OCI-LY7 (cell line): ENCODE measurements around the gene PVALEF. TPM values are rescaled to one million over a fixed set of nuclear protein-coding genes. Genes with fewer than 3 reads are reported as not detected.

Source experiments
- BruUV-seq: library from RNA; stranded (reverse); fragments of 400-500 nt; replicated peaks from 2 replicates; lab custom pipeline; 2021; lab: Mats Ljungman, UMichigan
- CTCF ChIA-PET: fragments of 300-600 bp; sonication (Branson Sonifier 250); formaldehyde crosslinking; loops from one replicate; lab custom pipeline; 2022; ENCODE audit warnings: antibody characterized with exemption; ENCODE audit not compliant: unreplicated experiment; lab: Charles Lee
- POLR2A ChIA-PET: fragments of 300-600 bp; sonication (Branson Sonifier 250); formaldehyde crosslinking; loops from one replicate; lab custom pipeline; 2022; ENCODE audit warnings: antibody characterized with exemption; lab: Charles Lee
- DNase-seq: peaks from one replicate; pipeline ENCODE4 v3.0.0-alpha.2; 2015; ENCODE audit warnings: low spot score
- H2AFZ ChIP-seq: fragments of 200-600 bp; sonication (generic), shearing (Covaris generic); 2 replicates; pipeline ENCODE4 v1.6.1; 2014; ENCODE audit warnings: mild to moderate bottlenecking, antibody characterized with exemption, low read length, moderate library complexity
- H3K27ac ChIP-seq: fragments of 200-600 bp; sonication (generic); 2 replicates; pipeline ENCODE4 v1.5.1; 2014; ENCODE audit warnings: mixed run types, low read depth, mild to moderate bottlenecking, moderate library complexity, low read length, inconsistent platforms; ENCODE audit not compliant: poor library complexity, severe bottlenecking
- H3K36me3 ChIP-seq: fragments of 200-600 bp; sonication (generic); 2 replicates; pipeline ENCODE4 v1.6.1; 2014; ENCODE audit warnings: mild to moderate bottlenecking, antibody characterized with exemption, low read length, moderate library complexity, mixed read lengths; ENCODE audit not compliant: insufficient read depth
- H3K4me1 ChIP-seq: fragments of 200-600 bp; sonication (generic); 2 replicates; pipeline ENCODE4 v1.5.1; 2014; ENCODE audit warnings: mild to moderate bottlenecking, low read length; ENCODE audit not compliant: insufficient read depth, poor library complexity, severe bottlenecking
- H3K4me2 ChIP-seq: fragments of 200-600 bp; sonication (generic); 2 replicates; pipeline ENCODE4 v1.6.1; 2014; ENCODE audit warnings: mild to moderate bottlenecking, low read length
- H3K4me3 ChIP-seq: fragments of 200-600 bp; sonication (generic); 2 replicates; pipeline ENCODE4 v1.5.1; 2014; ENCODE audit warnings: mild to moderate bottlenecking, low read depth, low read length; ENCODE audit not compliant: poor library complexity, severe bottlenecking
- H3K79me2 ChIP-seq: fragments of 200-600 bp; sonication (generic); 2 replicates; pipeline ENCODE4 v1.6.1; 2016; ENCODE audit warnings: low read depth, mild to moderate bottlenecking, low read length, moderate library complexity, mixed read lengths; ENCODE audit not compliant: insufficient read depth
- H3K9me2 ChIP-seq: fragments of 200-600 bp; sonication (generic); 2 replicates; pipeline ENCODE4 v1.6.1; 2016; ENCODE audit warnings: mild to moderate bottlenecking, low read length, mixed read lengths; ENCODE audit not compliant: insufficient read depth
- H3K9me3 ChIP-seq: fragments of 200-600 bp; sonication (generic); 2 replicates; pipeline ENCODE4 v1.6.1; 2014; ENCODE audit warnings: mild to moderate bottlenecking, mixed run types, low read length, mixed read lengths
- H4K20me1 ChIP-seq: fragments of 200-600 bp; sonication (generic); 2 replicates; pipeline ENCODE4 v1.6.1; 2014; ENCODE audit warnings: mild to moderate bottlenecking, antibody characterized with exemption, low read length, moderate library complexity, mixed read lengths; ENCODE audit not compliant: insufficient read depth
- CTCF ChIP-seq: fragments of 200-600 bp; sonication (generic); conservative IDR thresholded peaks from 2 replicates; pipeline ENCODE4 v1.5.1; 2014; ENCODE audit warnings: mild to moderate bottlenecking, antibody characterized with exemption, low read length, moderate library complexity, mixed read lengths
- EZH2phosphoT487 ChIP-seq: fragments of 200-600 bp; sonication (generic); IDR thresholded peaks from 2 replicates; pipeline ENCODE4 v1.6.1; 2018; ENCODE audit warnings: low read depth, borderline replicate concordance, mild to moderate bottlenecking, mixed run types, antibody characterized with exemption, low read length, moderate library complexity, mixed read lengths
- intact Hi-C: fragments of 100-400 bp; cut with micrococcal nuclease; formaldehyde crosslinking; loops from one replicate; pipeline ENCODE4 v1.10.0; 2022; ENCODE audit not compliant: unreplicated experiment
- total RNA-seq, 2 experiments: library from RNA; depleted of rRNA in 1 of 2; stranded (reverse); fragments of >200 nt in 1 of 2; shearing (Covaris generic) in 1 of 2; gene quantifications; 2 replicates each; pipeline ENCODE4 v1.2.3, GENCODE V29; 2014 to 2022

Gene PVALEF
- total RNA-seq, 2 experiments from 2014 or later: not detected

- H3K9me2 ChIP-seq: no peaks in the 10 kb centered on the region
- ChIA-PET CTCF (no interaction called here), POLR2A (interaction anchor here (0.7 kb wide), 1 partner anchor 177 kb away, joined by 3 read pairs; no protein-coding TSS in a partner anchor)
- no peak overlapping the region for H3K27ac ChIP-seq
- no peaks in the 10 kb centered on the region for H3K9me3 ChIP-seq
- peaks cover 35% of the 10 kb centered on the region for H3K36me3 ChIP-seq
- DNase-seq: no peak
- peaks cover 7% of the 10 kb centered on the region for H3K4me1 ChIP-seq
- no peak overlapping the region for H2AFZ ChIP-seq
- intact Hi-C loops: no loop called here
- H3K4me3 ChIP-seq: no peak overlapping the region
- no peaks in the 10 kb centered on the region for H4K20me1 ChIP-seq
- no peaks in the 10 kb centered on the region for H3K79me2 ChIP-seq
- TF ChIP-seq EZH2phosphoT487 (no peak), CTCF (no peak)
- no peak overlapping the region for H3K4me2 ChIP-seq
- no TSS peak for BruUV-seq
Measured at GRCh38 chr17:81200201-81200600, 34.9 kb downstream of the PVALEF start.

GRCh38 chr17:81200695-81201580 lies 35.6 kb downstream of the PVALEF start:
- ChIA-PET POLR2A (interaction anchor here (0.7 kb wide), 1 partner anchor 178 kb away, joined by 3 read pairs; no protein-coding TSS in a partner anchor), CTCF (interaction anchor here (0.5 kb wide), 1 partner anchor 99 kb away, joined by 3 read pairs; no protein-coding TSS in a partner anchor)
- no peaks in the 10 kb centered on the region for H4K20me1 ChIP-seq
- H3K4me1 ChIP-seq: peaks cover 7% of the 10 kb centered on the region
- no peak overlapping the region for H3K27ac ChIP-seq
- BruUV-seq: no TSS peak
- H2AFZ ChIP-seq: no peak overlapping the region
- intact Hi-C loops: loop anchor here (1.0 kb wide), 1 partner anchor 59 kb away; no protein-coding TSS in a partner anchor
- DNase-seq: peak; percentile 75
- H3K9me3 ChIP-seq: no peaks in the 10 kb centered on the region
- no peak overlapping the region for H3K4me2 ChIP-seq
- peaks cover 39% of the 10 kb centered on the region for H3K36me3 ChIP-seq
- TF ChIP-seq CTCF: peak; percentile 80
- no peak for TF ChIP-seq EZH2phosphoT487
- no peak overlapping the region for H3K4me3 ChIP-seq
- no peaks in the 10 kb centered on the region for H3K9me2 ChIP-seq
- no peaks in the 10 kb centered on the region for H3K79me2 ChIP-seq
